CD4-positive, alpha-beta T cell treated with Interleukin-1 beta for 1 hour (primary cell): ENCODE measurements around the gene KCNH1.

Source experiments
- DNase-seq, 2 donors: peaks; one replicate each; pipeline ENCODE4 v3.0.0-alpha.2; 2020 to 2022

KCNH1 gene

DNA sequence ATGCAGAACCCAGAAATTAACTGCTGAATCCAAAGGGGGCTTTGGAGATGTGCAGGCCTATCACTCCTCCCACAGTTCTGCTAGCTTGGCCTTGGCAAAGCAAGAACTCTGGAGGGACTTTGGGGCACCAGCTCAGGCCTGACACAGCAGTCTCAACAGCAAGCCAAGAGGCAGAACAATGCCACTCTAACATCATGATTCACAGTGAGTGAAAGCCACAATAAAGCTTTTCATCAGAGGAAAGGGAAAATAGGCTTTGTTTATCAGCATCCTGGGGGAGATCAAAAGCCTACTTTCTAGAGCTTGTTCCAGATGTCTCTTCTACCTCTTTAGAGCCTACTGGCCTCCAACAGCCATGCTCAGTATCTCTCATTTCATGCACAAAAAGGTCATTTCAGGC is 283.4 kb downstream of the KCNH1 start:
- no peak for DNase-seq

DNA sequence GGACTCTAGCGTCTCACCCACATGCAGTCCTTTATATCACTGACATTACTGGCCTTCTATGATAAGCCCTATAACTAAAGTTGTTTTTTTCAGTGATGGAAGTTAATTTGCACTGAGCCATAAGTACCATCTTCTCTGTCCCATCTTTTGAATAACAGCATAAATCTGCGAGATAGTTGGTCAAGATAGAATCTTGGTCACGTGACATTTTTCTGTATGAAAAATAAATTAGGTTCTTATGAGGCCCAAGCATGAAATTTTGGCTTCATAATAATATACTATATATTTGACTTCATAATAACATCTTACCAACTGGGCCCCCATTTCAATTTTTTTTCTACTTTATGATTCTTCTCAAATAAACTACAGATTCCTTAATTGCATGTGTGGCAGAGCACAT is 285.5 kb downstream of the KCNH1 start:
- no peak for DNase-seq

DNA sequence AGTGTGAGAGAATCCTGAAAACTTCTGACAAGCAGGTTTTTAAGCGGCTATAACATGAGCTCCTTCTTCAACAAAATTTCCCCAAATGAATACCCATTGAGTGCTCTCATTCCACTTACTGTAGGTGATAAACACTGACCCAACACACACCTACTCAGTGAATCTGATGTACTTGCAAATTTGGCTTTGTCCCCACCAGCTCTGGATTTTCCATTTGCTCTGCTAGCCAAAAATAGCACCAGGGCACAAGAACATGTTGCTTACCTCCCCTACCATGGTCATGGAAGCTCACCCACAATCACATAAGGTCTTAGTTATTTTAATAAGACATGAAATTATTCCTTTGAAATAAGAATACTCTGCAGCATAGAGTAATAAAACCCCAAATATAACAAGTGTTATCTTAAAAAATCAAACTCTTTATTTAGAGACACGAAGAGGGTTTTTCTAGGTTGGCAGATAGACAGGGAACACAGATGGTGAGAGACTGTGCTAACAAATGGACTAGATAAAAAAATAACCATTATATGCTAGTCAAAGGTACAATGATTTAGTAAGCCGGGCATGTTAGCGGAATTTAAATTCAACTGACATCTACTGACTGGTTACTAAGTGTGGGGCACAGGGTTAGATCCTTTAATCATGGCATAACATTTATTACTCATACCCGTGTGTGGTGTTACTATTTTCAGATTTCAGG is 291.9 kb downstream of the KCNH1 start:
- no peak for DNase-seq

DNA sequence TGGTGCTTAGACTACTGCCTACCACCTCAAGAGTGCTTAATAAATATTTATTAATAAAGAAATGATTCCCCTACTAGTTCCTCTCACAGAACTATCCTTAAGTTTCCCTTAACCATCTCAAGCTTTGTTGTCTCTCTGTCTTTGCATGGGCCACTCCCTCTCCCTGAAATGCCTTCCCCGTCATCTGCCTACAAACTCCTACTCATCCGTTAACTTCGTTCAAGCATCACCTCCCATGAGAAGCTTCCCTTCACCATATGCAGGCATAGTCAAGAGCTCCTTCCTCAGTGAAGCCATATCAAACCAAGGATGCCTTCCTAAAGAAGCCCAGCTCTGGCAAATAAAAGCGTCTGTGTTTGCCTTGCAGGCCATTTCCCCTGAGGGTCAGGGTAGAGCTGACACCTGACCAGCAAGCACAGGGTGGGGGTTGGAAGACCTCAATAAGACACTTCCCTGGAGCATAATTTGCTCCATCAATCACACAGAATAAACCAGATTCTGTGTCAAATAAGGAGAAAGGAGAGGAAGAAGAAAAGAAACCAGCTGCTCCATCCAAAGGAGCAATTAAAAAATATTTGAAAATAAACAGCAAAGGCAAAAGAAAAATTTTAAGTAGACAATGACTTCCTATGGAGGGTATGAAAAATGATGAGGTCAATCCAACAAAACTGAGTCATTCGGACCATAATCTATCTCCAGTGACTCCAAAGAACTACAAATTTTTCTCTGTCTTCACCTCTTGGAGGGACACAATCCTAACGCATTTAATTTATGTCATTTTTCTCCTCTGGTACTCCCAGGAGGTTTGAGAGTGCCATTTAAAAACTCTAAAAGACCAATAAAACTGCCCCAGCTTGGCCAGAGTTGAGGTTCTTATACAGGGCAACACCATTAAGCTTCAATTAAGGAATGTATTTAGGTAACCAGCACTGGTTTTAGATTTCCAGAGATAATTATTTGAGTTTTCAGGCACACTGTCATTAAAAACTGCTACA is 303.6 kb downstream of the KCNH1 start:
- DNase-seq = no peak

DNA sequence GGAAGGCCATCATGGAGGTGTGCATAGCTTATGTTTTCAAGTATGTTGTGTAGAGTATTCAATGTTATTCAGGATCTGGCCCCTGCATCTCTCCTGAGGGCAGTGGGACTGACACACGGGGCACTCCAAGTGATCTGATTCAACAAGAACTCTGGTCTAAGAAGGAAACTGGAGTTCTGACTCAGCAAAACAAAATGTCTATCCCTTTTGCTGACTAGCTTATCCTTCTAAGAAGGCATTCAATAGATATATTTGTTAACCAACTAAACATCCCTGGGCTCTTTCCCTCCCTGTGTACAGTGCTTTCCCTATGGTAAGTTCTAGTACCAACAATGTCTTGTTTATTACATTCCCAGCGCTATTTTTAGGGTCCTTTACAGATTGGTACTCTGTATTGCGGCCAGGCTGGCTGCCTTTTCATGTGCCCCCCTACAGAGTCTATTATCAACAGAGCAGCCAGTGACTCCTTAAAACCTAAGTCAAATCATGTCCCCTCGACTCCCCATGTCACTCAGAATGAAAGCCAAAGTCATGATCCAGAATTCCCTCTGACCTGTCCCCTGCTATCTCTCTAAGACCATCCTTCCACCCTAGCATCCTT is 304.9 kb downstream of the KCNH1 start:
- no peak for DNase-seq

DNA sequence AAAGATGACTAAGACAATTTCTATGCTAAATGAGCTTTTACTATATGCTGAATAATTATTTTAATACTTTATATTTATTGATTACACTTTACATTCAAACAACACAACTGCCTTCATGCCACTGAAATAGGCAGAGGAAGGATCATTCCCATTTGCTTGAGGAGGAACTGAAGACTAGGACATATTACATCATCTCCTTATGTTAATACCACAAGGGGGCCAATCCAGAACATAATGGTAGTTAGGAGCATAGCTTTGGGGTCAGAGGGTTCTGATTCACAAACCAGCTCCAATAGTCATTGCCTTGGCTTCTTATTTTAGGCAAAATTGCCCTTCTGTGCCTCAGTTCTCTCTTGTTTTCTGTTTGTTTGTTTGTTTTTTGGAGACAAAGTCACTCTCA is 306.5 kb downstream of the KCNH1 start:
- DNase-seq = no peak

DNA sequence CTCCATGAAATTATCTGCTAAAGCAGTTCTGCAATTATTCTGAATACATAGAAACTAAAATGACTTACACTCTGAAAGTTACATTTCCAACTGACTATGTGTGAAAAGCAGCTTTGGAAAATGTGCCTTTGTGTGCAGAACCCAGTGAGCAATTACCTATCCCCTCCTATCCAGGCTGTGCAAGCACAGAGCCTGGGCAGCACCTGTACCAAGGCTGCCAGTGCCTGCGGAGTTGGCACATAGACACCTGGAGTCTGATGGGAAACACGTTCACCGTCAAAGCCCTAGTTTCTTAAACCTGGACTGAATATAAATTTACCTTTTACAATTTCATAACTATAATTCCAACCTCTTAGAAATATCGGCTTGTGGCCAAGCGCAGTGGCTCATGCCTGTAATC is 307.3 kb downstream of the KCNH1 start:
- DNase-seq = no peak

DNA sequence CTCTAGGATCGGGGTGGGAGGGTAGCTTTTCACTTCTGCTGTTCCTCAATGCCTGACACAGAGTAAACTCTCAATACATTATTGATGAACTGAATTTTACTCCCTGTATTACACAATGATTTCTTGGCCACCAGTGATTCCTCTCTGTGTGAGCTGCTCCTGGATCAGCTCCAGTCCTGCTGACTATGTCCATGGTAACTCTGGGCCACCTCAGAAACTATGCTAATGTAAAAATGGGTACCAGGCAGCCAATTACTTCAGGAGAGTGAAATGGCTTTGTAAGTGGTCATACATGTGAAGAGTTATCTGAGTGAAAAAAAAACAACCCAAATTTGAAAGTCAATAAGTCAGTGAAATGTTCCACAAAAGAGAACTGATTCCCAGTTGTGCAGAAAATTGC is 311.0 kb downstream of the KCNH1 start:
- no peak for DNase-seq

DNA sequence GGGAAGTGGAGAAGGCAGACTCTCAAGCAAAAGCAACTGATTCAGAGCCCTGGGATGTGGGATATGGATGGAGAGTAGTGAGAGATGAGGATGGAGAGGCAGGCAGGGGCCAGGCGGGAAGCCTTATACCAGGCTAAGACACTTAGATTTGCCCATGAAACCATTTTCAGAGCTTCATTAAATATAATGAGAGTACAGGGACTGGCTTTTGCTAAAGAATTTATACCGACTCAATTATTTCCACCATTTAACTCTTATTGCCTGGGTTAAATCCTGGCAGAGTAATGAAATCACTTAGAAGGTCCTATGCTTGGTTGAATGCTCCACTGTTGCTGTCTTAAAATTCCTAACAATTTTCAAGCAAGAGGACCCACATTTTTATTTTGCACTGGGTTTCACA is 311.7 kb downstream of the KCNH1 start:
- no peak for DNase-seq

DNA sequence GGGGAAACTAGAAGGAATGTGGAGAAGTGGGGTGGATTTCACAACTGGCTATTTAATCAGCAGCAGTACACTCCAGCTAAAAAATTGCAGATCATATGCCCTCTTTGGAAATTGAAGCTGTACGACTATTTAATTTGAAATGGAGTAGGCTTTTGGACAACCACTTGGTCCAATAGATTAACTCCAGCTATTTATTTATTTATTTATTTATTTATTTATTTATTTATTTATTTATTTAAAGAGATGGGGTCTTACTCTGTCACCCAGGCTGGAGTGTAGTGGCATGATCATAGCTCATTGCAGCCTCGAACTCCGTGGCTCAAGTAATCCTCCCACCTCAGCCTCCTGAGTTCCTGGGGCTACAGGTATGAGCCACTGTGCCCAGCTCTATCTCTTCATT is 312.3 kb downstream of the KCNH1 start:
- DNase-seq = no peak

DNA sequence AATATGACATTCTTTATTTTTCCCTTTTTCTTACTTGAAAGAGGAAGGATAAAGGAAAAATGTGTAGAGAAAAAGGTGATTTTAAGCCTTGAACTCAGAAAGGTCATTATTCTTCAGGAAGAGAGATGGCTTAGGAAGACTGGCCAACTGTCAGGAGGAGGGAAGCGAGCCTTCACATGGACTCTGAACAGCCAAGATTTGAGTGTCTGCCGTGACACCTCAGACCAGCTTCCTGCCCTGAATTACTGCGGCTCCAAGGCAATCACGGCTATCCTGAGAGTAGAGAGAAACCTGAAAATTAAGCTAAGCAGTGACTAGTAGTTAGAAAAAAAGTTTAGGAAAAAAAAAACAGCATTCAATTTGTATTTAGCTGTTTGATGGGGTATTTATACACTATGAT is 314.7 kb downstream of the KCNH1 start:
- DNase-seq = no peak

DNA sequence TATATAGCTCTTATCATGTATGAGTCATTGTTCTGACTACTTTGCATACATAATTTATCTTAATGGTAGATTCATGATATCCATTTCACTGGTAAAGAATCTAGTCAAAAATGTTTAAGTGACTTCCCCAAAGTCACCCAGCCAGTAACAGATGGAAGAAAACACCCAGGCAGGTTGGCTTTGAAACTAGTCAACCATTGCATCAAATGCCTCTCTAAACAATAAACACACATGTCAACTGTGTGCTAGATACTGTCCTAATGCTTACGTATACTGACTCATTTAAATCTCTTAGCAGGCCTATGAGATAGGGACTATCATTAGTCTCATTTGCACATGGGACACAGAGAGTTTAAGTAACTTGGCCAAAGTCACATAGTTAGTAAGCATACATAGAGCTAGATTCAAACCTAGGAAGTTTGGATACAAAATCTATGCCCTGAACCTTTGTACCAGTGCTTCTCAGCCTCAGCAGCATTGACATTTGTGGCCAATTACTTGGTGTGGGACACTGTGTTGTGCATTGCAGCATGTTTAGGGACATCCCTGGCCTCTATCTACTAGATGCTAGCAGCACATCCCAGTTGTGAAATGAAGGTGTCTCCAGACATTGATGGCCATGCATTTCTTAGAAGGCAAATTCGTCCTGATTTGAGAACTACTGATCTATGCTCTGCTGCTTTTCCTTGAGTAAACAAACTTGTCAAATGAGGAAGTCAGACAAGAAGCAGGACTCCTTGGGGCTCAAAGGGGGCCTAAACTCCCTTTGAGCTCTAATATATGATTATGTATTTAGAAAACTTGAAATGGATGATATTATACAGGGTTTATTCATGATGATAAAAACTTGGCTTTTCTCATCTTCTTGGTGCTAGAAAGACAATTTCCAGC is 316.3 kb downstream of the KCNH1 start:
- no peak for DNase-seq

DNA sequence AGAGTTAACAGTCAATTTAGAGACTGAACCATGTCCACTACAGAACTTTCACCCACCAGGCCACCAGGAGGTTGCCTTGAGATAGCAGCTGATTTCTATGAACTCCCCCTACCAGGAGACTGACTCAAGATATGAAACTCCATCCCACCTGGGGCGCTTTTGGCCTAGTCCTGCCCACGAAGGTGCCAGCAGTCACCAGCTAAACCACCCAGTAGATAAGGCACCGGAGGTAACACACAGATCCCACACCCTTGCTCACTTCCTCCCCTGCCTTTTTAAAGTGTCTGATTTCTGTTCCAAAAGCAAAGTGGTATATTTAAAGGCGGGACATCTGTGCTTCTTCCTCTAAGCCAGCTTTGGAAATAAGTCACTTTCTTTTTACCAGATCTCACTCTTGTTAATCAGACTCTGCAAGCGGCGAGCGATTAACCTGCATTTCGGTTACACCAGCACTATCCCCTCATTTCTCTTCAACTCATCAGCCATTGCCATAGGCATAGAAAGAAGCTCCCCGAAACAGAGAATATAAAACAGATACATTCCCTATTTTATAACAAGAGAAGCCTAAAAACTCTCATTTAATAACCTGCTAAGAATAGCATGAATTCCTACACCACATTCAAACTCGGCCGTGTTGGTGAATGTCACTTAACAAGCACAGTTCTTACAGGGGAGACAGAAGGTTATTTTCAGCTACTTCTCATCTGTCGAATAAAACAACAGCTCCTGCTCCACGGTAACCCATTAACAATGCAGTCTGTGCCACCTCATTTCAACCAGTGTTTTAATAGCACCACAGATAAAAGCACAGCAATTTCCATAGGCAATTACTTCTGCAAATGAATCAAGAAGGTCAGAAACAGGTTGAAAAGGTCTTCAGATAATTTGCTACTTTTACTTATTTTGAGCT is 318.1 kb downstream of the KCNH1 start:
- no peak for DNase-seq

DNA sequence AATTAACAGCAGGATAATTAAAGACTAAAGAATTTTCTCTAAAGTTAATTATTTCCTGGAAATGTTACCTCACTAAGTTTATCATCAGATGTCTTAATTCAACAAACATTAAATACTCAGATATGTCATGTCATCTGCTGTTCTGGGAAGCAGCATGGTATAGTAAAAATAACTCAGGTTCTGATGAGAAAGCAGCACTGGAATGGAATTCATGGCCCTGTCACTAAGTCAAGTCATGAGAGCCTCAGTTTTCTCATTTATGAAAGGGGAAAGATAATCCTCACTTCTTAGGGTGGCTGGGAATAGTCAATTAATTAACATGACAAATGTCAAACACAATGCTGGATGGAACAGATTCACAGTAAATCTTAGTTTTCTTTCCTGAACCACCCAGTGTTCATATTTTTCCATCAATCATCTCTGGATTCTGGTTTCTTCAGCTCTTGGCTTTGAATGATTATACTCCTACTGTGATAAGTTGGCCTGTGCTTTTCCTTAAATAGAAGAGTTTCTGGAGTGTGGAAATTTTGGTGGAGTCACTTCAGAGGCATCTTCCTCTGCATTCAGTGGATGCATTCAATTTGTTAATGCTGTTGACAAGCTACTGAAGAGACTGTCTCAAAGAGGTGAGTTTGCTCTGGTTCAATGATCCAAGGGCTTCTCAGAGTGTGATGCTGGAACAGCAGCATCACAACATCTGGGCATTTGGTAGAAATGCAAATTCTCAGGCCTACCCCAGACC is 319.4 kb downstream of the KCNH1 start:
- no peak for DNase-seq

DNA sequence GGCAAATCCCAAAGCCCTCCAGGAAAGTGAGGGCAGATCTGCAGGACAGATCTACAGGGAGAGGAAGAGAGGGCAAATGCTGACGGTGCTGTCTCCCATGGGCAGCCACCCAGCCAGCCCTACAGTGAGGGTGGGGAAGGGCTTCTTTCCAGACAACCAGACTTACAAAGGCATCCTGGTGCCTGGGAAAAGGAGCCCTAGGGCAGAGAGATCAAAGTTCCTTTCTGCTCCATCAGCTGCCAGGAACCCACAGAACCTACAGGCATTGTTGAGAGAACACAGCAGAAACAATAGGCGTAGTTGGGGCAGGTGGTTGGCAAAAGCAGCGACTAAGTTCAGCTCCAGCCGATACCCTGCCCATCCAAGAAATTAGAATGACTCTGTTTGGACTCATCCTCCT is 332.4 kb downstream of the KCNH1 start:
- no peak for DNase-seq

DNA sequence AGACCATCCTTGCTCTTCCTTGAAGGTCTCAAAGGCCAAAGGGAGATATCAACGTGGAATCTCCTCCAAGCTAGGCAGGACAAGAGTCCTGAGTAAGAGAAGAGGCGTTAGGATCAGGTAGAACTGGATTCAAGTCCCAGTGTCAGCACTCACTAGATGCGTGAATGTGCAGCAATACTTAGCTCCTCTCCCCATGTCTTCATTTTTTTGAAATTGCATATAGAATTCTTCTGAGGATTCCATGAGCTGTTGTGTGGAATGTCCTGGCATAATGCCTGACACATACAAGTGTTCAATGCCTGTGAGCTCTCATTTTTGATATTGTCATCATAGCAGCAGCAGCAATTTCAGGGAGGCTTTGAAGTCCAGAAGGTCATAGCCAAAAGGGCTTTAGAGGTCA is 333.2 kb downstream of the KCNH1 start:
- DNase-seq = no peak

DNA sequence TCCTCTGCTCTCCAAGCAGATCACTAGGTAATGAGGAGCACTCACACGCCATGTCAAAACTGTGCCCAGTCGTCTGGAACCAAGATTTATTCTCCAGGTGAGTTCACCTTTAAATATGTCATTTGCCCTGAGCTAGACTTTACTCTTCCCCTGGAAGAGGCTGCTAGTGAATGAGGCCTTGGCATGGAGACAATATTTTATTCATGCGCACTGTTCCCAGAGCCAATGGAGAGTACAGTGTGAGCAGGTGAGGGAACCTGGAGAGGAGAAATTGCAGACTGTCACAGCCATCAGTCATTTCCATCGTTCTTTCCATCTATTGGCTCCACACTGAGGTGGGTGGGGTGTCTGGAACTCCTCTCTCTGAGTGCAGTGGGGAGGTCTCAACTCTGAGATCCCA is 333.6 kb downstream of the KCNH1 start:
- DNase-seq = no peak

DNA sequence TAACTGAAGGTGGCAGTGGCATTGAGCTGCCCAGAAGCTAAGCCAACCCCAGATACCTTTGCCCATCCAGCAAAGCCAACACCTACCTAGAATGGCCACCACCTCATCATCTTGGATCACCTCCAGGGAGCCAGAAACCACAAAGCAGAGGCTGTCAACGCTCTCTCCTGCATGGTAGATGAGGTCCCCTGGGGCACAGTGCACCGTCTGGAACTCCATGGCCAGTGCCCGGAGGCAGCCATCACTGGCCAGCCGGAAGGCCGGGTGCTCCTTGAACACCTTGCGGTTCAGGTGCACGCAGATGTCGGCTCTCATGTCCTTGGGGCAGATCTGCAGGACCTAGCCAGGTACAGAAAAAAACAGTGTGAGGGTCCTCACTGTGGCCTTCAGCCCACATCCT is 336.5 kb downstream of the KCNH1 start:
- DNase-seq = no peak

DNA sequence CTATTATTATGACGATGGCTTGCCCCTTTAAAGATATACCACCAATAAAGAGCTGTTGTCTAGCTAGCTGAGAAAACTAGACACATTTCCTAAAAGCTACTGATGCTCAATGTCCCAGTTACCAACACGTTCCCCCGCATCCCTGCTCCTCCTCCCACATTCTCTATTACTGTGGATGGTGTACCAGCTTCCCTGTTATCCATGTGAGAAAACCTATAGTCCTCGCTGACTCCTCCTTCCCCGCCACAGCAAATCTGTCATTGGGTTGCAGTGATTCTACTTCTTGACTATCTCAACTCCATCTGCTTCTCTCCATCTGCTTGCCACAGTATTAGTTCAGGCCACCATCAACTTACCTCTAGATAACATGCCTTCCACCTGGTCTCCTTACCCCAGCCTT is 337.5 kb downstream of the KCNH1 start:
- DNase-seq = no peak

DNA sequence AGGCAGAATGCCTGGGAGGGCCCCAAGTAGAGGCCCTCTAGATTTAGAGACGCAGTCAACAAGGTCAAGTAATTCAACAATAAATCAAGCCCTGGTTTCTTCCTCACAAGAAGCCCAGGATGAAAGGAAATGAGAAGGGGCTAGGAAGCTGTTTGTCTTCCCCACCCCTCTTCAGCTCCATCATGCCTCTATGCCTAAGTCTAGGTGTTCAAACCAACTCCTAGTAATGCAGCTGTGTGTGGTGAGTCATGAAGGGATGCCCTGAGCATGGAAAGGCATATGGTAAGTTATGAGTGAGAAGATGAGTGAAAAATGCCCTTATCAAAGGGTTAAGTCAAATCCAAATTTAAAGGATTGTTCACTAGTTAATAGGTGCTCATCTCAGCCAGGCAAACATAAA is 339.5 kb downstream of the KCNH1 start:
- DNase-seq = no peak
